ENCODE results near the gene TMEM214.

The TMEM214 gene

GRCh38 chr2:27083410-27084296 is 50.9 kb downstream of the TMEM214 start:
- no peak for TF ChIP-seq CTCF (IDR thresholded peaks at IDR 0.05; ENCODE audit: low read depth, low read length)
- no peak overlapping the region for H3K4me3 ChIP-seq (replicated peaks in 1 of 2; ENCODE audit: low read depth in 2 of 2, low read length in 2 of 2)
- DNase-seq (ENCODE audit: low read depth in 2 of 2): no peak

GRCh38 chr2:27084297-27085061 is 51.7 kb downstream of the TMEM214 start:
- H3K4me3 ChIP-seq (replicated peaks in 1 of 2; ENCODE audit: low read depth in 2 of 2, low read length in 2 of 2): no peak overlapping the region
- DNase-seq (ENCODE audit: low read depth in 2 of 2): no peak
- no peak for TF ChIP-seq CTCF (IDR thresholded peaks at IDR 0.05; ENCODE audit: low read depth, low read length)

- no peak for DNase-seq (ENCODE audit: low read depth in 2 of 2)
- TF ChIP-seq CTCF (IDR thresholded peaks at IDR 0.05; ENCODE audit: low read depth, low read length): no peak
- H3K4me3 ChIP-seq (replicated peaks in 1 of 2; ENCODE audit: low read depth in 2 of 2, low read length in 2 of 2): peak overlapping the region; percentile 37 to 54
Observed at GRCh38 chr2:27085062-27085672, 52.4 kb downstream of the TMEM214 start.

GRCh38 chr2:27085673-27086089 is 52.9 kb downstream of the TMEM214 start:
- H3K4me3 ChIP-seq (replicated peaks in 1 of 2; ENCODE audit: low read depth in 2 of 2, low read length in 2 of 2): peak overlapping the region; percentile 37 to 54
- peak; percentile 70 to 75 for DNase-seq (ENCODE audit: low read depth in 2 of 2)

GRCh38 chr2:27086090-27086723 is 53.4 kb downstream of the TMEM214 start:
- peak; percentile 88 to 95 for DNase-seq (ENCODE audit: low read depth in 2 of 2)
- peak; percentile 38 for TF ChIP-seq CTCF (IDR thresholded peaks at IDR 0.05; ENCODE audit: low read depth, low read length)
- H3K4me3 ChIP-seq (replicated peaks in 1 of 2; ENCODE audit: low read depth in 2 of 2, low read length in 2 of 2): peak overlapping the region; percentile 38 to 54

More at GRCh38 chr2:27085673-27086089, 52.9 kb downstream of the TMEM214 start:
- TF ChIP-seq CTCF (IDR thresholded peaks at IDR 0.05; ENCODE audit: low read depth, low read length): peak; percentile 47

Data from cardiac fibroblast (primary cell).